ENCODE results near the gene SIPA1L3. TPM values are rescaled to one million over a fixed set of nuclear protein-coding genes. Genes with fewer than 3 reads are reported as not detected.

Gene SIPA1L3
- total and polyA plus RNA-seq, 2 donors from 2014 or later, result 5.8 to 61.7 TPM

DNA sequence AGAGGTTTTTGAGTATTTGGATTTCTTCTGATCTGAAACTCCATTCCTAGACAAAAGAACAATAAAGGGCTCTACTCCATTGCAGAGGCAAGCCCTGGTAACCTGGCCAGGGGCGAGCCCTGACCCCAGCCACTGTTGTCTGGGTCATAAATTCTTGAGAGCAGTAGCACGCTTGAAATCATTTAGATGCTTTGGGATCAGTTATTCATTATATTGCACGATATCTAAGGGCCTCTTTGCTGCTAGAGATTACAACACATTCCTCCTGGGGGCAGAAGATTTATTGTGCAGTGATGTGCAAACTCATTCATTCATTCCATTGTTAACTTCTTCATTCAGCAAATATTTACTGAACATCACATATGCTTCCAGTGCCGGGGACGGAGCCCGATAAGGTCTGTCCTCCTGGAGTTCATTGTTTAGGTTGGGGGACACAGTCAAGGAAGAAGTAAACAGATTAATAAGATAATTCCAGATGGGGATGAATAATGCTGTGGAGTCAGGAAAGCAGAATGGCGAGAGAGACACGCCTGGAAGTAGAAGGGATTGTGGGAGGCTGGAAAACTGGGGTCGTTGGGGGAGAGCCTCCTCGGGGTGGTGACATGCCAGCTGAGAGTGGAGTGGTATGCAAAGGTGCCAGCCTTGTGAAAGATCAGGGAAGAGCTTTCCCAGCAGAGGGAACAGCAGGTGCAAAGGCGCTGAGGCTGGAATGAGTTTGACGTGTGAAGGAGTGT lies 34.9 kb downstream of the SIPA1L3 start:
- TF ChIP-seq, protein P1, sequence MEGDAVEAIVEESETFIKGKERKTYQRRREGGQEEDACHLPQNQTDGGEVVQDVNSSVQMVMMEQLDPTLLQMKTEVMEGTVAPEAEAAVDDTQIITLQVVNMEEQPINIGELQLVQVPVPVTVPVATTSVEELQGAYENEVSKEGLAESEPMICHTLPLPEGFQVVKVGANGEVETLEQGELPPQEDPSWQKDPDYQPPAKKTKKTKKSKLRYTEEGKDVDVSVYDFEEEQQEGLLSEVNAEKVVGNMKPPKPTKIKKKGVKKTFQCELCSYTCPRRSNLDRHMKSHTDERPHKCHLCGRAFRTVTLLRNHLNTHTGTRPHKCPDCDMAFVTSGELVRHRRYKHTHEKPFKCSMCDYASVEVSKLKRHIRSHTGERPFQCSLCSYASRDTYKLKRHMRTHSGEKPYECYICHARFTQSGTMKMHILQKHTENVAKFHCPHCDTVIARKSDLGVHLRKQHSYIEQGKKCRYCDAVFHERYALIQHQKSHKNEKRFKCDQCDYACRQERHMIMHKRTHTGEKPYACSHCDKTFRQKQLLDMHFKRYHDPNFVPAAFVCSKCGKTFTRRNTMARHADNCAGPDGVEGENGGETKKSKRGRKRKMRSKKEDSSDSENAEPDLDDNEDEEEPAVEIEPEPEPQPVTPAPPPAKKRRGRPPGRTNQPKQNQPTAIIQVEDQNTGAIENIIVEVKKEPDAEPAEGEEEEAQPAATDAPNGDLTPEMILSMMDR (IDR thresholded peaks at IDR 0.05; ENCODE audit: borderline replicate concordance, extremely low read depth, insufficient read depth), result no peak
- DNase-seq (peak in 2 of 5 donors; percentile 22 to 39), FAIRE-seq (no peak)
- no peaks in the 10 kb centered on the region for H3K36me3 ChIP-seq (ENCODE audit: control insufficient read depth in 2 of 3, insufficient read depth in 3 of 3, low read length in 3 of 3)
- no peaks in the 10 kb centered on the region for H3K9me3 ChIP-seq (ENCODE audit: control insufficient read depth in 2 of 3, insufficient read depth in 1 of 3, low read length in 3 of 3)
- H3K4me1 ChIP-seq (ENCODE audit: control insufficient read depth in 2 of 3, insufficient read depth in 2 of 3, low read depth in 1 of 3, low read length in 3 of 3), result peaks cover 0 to 6% (median 2%) of the 10 kb centered on the region in 3 donors
- H3K4me3 ChIP-seq (ENCODE audit: low read length in 3 of 3), result no peak overlapping the region
- no peaks in the 10 kb centered on the region for H3K27me3 ChIP-seq (ENCODE audit: control insufficient read depth, insufficient read depth, low read length)
- H3K9ac ChIP-seq (ENCODE audit: low read length in 3 of 3), result no peak overlapping the region
- H3K27ac ChIP-seq (ENCODE audit: low read depth in 2 of 2, low read length in 2 of 2), result no peak overlapping the region
- intact Hi-C loops (cut with DNase I), result no loop called here

DNA sequence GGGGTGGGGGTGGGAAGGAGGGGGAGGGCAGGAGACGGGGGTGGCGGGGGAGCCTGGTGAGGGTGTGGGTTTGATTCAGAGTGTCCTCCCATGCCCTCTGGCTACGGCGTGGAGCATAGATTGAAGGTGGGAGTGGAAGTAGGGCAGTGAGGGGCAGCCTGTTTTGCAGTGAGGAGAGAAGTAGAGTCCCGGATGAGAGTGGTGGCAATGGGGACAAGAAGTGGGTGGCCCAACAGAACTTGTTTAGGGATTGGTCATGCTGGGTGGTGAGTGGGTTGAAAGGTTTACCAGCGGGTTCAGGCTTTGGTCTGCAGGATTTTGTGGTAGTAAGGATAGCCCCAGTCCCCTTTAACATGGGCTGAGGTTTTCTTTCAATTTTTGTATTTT lies 35.5 kb downstream of the SIPA1L3 start:
- Histone ChIP-seq H3K27me3 (ENCODE audit: control insufficient read depth, insufficient read depth, low read length) (no peaks in the 10 kb centered on the region), H3K27ac (ENCODE audit: low read depth in 2 of 2, low read length in 2 of 2) (no peak overlapping the region), H3K4me1 (ENCODE audit: control insufficient read depth in 2 of 3, insufficient read depth in 2 of 3, low read depth in 1 of 3, low read length in 3 of 3) (peaks cover 0 to 6% (median 2%) of the 10 kb centered on the region in 3 donors), H3K9me3 (ENCODE audit: control insufficient read depth in 2 of 3, insufficient read depth in 1 of 3, low read length in 3 of 3) (no peaks in the 10 kb centered on the region), H3K4me3 (ENCODE audit: low read length in 3 of 3) (no peak overlapping the region), H3K36me3 (ENCODE audit: control insufficient read depth in 2 of 3, insufficient read depth in 3 of 3, low read length in 3 of 3) (no peaks in the 10 kb centered on the region), H3K9ac (ENCODE audit: low read length in 3 of 3) (no peak overlapping the region)
- FAIRE-seq (no peak), DNase-seq (peak in 1 of 5 donors; percentile 33)
- TF ChIP-seq, protein P1 (IDR thresholded peaks at IDR 0.05; ENCODE audit: borderline replicate concordance, extremely low read depth, insufficient read depth), result no peak
- intact Hi-C loops (cut with DNase I), result no loop called here

DNA sequence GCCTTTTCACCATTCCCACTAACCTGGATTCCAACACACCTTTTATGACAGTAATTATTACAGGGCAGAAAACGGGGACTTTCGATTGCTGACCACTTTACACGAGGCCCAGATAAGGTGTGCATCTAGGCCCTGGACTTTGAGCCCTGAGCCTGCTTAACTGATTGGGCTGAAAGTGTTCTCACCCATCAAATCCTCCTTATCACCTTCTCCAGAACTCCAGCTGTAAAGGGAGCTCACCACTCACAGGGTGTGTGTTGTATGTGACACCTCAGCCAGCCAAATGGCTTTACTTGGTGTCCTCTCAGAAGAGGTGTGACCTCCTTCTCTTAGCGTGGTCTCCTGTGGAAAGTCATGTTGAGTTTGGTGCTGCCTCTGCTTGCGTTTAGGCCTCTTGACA lies 36.5 kb downstream of the SIPA1L3 start:
- Histone ChIP-seq H3K36me3 (ENCODE audit: control insufficient read depth in 2 of 3, insufficient read depth in 3 of 3, low read length in 3 of 3) (no peaks in the 10 kb centered on the region), H3K9ac (ENCODE audit: low read length in 3 of 3) (no peak overlapping the region), H3K4me1 (ENCODE audit: control insufficient read depth in 2 of 3, insufficient read depth in 2 of 3, low read depth in 1 of 3, low read length in 3 of 3) (peaks cover 0 to 6% (median 2%) of the 10 kb centered on the region in 3 donors), H3K4me3 (ENCODE audit: low read length in 3 of 3) (no peak overlapping the region), H3K9me3 (ENCODE audit: control insufficient read depth in 2 of 3, insufficient read depth in 1 of 3, low read length in 3 of 3) (no peaks in the 10 kb centered on the region), H3K27ac (ENCODE audit: low read depth in 2 of 2, low read length in 2 of 2) (no peak overlapping the region), H3K27me3 (ENCODE audit: control insufficient read depth, insufficient read depth, low read length) (no peaks in the 10 kb centered on the region)
- intact Hi-C loops (cut with DNase I), result no loop called here
- no peak for FAIRE-seq
- no peak for DNase-seq
- TF ChIP-seq, protein P1 (IDR thresholded peaks at IDR 0.05; ENCODE audit: borderline replicate concordance, extremely low read depth, insufficient read depth), result no peak
